ENCODE measurements around the gene C1orf210.

DNA sequence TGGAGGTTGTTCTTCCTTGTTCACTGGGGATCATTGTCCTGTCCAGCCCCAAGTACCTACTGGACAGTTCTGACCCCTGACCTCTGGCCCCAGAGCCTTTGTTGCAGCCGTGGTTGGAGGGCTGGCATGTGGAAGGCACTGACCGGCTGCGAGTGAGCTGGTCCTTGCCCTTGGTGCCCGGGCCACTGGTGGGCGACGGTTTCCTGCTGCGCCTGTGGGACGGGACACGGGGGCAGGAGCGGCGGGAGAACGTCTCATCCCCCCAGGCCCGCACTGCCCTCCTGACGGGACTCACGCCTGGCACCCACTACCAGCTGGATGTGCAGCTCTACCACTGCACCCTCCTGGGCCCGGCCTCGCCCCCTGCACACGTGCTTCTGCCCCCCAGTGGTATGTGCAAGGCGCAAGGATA lies 26.8 kb upstream of the C1orf210 start:
- TF ChIP-seq EZH2phosphoT487 (IDR thresholded peaks at IDR 0.05; ENCODE audit: borderline replicate concordance), result no peak
- TF ChIP-seq, protein P1, sequence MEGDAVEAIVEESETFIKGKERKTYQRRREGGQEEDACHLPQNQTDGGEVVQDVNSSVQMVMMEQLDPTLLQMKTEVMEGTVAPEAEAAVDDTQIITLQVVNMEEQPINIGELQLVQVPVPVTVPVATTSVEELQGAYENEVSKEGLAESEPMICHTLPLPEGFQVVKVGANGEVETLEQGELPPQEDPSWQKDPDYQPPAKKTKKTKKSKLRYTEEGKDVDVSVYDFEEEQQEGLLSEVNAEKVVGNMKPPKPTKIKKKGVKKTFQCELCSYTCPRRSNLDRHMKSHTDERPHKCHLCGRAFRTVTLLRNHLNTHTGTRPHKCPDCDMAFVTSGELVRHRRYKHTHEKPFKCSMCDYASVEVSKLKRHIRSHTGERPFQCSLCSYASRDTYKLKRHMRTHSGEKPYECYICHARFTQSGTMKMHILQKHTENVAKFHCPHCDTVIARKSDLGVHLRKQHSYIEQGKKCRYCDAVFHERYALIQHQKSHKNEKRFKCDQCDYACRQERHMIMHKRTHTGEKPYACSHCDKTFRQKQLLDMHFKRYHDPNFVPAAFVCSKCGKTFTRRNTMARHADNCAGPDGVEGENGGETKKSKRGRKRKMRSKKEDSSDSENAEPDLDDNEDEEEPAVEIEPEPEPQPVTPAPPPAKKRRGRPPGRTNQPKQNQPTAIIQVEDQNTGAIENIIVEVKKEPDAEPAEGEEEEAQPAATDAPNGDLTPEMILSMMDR (conservative IDR thresholded peaks at IDR 0.05; ENCODE audit: low read length), result no peak

Measured in Loucy (cell line).